ENCODE results near the gene S1PR4. TPM values are rescaled to one million over a fixed set of nuclear protein-coding genes. Genes with fewer than 3 reads are reported as not detected.
A peak's percentile ranks its signal among the peaks of the same experiment; 100 is the strongest.

Gene S1PR4
- total RNA-seq, 4 donors from 2014 or later: 1.1 to 35.3 (median 9.4) TPM

- no peak for DNase-seq (ENCODE audit: low spot score)
- TF ChIP-seq, protein P1, sequence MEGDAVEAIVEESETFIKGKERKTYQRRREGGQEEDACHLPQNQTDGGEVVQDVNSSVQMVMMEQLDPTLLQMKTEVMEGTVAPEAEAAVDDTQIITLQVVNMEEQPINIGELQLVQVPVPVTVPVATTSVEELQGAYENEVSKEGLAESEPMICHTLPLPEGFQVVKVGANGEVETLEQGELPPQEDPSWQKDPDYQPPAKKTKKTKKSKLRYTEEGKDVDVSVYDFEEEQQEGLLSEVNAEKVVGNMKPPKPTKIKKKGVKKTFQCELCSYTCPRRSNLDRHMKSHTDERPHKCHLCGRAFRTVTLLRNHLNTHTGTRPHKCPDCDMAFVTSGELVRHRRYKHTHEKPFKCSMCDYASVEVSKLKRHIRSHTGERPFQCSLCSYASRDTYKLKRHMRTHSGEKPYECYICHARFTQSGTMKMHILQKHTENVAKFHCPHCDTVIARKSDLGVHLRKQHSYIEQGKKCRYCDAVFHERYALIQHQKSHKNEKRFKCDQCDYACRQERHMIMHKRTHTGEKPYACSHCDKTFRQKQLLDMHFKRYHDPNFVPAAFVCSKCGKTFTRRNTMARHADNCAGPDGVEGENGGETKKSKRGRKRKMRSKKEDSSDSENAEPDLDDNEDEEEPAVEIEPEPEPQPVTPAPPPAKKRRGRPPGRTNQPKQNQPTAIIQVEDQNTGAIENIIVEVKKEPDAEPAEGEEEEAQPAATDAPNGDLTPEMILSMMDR (IDR thresholded peaks at IDR 0.05): no peak
- no peak for ATAC-seq (ENCODE audit: low FRiP score)
Measured at GRCh38 chr19:3136684-3137055, 41.9 kb upstream of the S1PR4 start.

GRCh38 chr19:3137119-3137518 lies 41.5 kb upstream of the S1PR4 start:
- DNase-seq (ENCODE audit: low spot score) (no peak), ATAC-seq (ENCODE audit: low FRiP score) (no peak)
- TF ChIP-seq, protein P1 (IDR thresholded peaks at IDR 0.05): no peak

- ATAC-seq (ENCODE audit: low FRiP score) (no peak), DNase-seq (ENCODE audit: low spot score) (no peak)
- TF ChIP-seq, protein P1 (IDR thresholded peaks at IDR 0.05): no peak
Measured at GRCh38 chr19:3138268-3138667, 40.3 kb upstream of the S1PR4 start.

DNA sequence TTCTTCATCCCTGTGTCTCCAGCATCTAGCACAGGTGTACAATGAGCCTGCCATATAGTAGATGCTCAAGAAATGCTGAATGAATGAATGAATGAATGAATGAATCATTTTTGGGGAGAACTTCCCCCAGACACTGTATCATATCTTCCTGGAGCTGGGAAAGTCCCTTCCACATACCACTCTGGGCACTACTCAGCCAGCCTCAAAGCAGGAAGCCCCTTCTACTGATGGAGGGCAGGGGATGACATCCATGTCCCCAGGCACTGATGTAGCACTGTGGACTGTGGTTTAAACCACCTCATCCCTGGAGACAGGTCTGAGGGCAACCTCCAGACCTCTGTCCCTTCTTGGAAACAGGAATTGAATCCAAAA lies 37.9 kb upstream of the S1PR4 start:
- DNase-seq (ENCODE audit: low spot score) (no peak), ATAC-seq (ENCODE audit: low FRiP score) (no peak)
- TF ChIP-seq, protein P1 (IDR thresholded peaks at IDR 0.05): no peak

DNA sequence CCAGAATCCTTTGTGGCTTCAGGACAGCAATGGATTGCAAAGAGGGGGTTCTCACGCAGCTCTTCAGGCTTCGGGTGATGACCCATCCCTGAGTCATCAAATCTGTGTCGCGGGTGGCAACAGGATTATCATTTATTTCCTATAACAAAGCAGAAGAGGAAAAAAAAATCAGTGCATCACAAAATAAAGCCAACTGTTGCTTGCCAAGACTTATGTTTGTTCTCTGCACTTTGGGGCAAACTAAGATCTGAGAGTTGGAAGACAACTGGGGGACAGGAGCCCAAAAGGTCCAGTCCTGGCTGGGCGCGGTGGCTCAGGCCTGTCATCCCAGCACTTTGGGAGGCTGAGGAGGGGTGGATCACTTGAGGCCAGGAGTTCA lies 36.3 kb upstream of the S1PR4 start:
- DNase-seq (ENCODE audit: low spot score) (no peak), ATAC-seq (ENCODE audit: low FRiP score) (peak; percentile 58)
- TF ChIP-seq, protein P1 (IDR thresholded peaks at IDR 0.05): no peak

GRCh38 chr19:3142781-3143337 lies 35.7 kb upstream of the S1PR4 start:
- no peak for DNase-seq (ENCODE audit: low spot score)
- TF ChIP-seq, protein P1 (IDR thresholded peaks at IDR 0.05): no peak
- no peak for ATAC-seq (ENCODE audit: low FRiP score)

DNA sequence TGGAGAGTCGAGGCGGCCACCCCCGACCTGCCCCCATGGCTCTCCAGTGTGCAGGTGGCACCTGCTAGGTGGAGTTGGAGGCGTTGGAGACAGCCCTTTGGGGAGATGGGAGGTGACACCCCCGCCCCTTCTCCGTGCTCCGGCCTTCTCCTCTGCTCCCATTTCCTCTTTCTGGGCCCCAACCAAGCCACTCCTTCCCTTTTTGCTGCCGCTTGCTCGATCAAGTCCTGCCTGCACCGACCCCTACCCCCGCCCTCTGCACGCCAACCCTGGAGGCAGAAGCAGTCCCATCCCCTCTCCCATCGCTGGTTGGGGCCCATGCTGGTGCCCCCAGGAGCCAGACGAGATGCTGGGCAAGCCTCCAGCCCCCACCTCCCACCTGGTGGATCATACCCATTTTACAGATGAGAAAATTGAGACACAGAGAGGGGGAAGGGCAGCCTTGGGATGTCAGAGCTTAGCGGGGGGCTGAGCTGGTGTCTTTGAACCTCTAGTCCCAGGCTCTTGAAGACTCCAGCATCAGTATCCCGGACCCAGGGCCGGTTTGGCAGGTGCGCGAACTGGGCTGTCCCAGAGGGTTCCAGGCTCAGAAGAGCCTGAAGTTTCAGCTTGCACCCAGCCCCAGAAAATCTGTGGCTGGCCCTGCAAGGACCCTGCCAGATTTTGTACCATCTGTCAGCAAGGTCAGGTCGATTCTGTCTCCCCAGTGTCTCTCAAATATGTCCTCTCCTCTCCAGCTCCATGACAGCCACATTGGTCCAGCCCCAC lies 32.5 kb upstream of the S1PR4 start:
- no peak for ATAC-seq (ENCODE audit: low FRiP score)
- TF ChIP-seq, protein P1 (IDR thresholded peaks at IDR 0.05): no peak
- no peak for DNase-seq (ENCODE audit: low spot score)

Data from omental fat pad (tissue), 4 donors.